ENCODE measurements around the gene COL23A1. TPM values are rescaled to one million over a fixed set of nuclear protein-coding genes. Genes with fewer than 3 reads are reported as not detected.

The COL23A1 gene
- polyA plus RNA-seq, 3 donors, result 0.11 to 0.21 TPM; not detected in 1

GRCh38 chr5:178462076-178462475, 128.1 kb downstream of the COL23A1 start:
- TF ChIP-seq CTCF (IDR thresholded peaks at IDR 0.05), result no peak
- H3K4me1 ChIP-seq (ENCODE audit: control insufficient read depth in 1 of 2, insufficient read depth in 2 of 2, low read length in 2 of 2), result peaks cover 40 to 54% of the 10 kb centered on the region in 2 donors
- no peaks in the 10 kb centered on the region for H3K36me3 ChIP-seq (replicated peaks in 1 of 2; ENCODE audit: control insufficient read depth in 1 of 2, insufficient read depth in 2 of 2, low read length in 2 of 2)
- DNase-seq, result no peak
- peaks cover 34% of the 10 kb centered on the region for H3K4me1 Mint-ChIP-seq
- H3K27ac ChIP-seq (ENCODE audit: low read depth in 1 of 2, low read length in 2 of 2), result no peak overlapping the region
- H3K27me3 Mint-ChIP-seq (ENCODE audit: low read depth in 3 of 3), result peaks cover 0 to 1% (median 0%) of the 10 kb centered on the region in 3 donors
- peak overlapping the region in 1 of 7 donors; percentile 31 for H3K27ac Mint-ChIP-seq
- H3K9me3 ChIP-seq (replicated peaks in 1 of 2; ENCODE audit: control insufficient read depth in 1 of 2, insufficient read depth in 1 of 2, low read length in 2 of 2), result no peaks in the 10 kb centered on the region
- no peaks in the 10 kb centered on the region for H3K27me3 ChIP-seq (ENCODE audit: control insufficient read depth in 2 of 2, insufficient read depth in 2 of 2, low read length in 2 of 2)
- no peaks in the 10 kb centered on the region for H3K9me3 Mint-ChIP-seq
- H3K4me3 Mint-ChIP-seq, result no peak overlapping the region
- H3K9ac ChIP-seq (ENCODE audit: insufficient read depth, low read length, poor library complexity, severe bottlenecking), result no peak overlapping the region
- intact Hi-C loops (cut with micrococcal nuclease), result loop anchor here in 1 of 2 donors (5.0 kb wide), 1 partner anchor 85 kb away; no protein-coding TSS in a partner anchor
- H3K4me2 ChIP-seq (replicated peaks; ENCODE audit: extremely low read depth, low read length, poor library complexity, severe bottlenecking), result no peak overlapping the region
- H3K79me2 ChIP-seq (ENCODE audit: insufficient read depth, low read length), result peaks cover 15% of the 10 kb centered on the region
- H4K20me1 ChIP-seq (ENCODE audit: insufficient read depth, low read length), result no peaks in the 10 kb centered on the region
- no peak overlapping the region for H3K4me3 ChIP-seq (replicated peaks in 1 of 3; ENCODE audit: low read depth in 2 of 3, low read length in 3 of 3)
- no peak overlapping the region for H2AFZ ChIP-seq (ENCODE audit: insufficient read depth, low read depth, low read length, poor library complexity, severe bottlenecking)
- no peaks in the 10 kb centered on the region for H3K36me3 Mint-ChIP-seq

GRCh38 chr5:178461004-178461730, 129.0 kb downstream of the COL23A1 start:
- peak overlapping the region; percentile 54 for H3K4me2 ChIP-seq (replicated peaks; ENCODE audit: extremely low read depth, low read length, poor library complexity, severe bottlenecking)
- peak; percentile 96 for TF ChIP-seq CTCF (IDR thresholded peaks at IDR 0.05)
- Mint-ChIP-seq H3K27me3 (ENCODE audit: low read depth in 3 of 3) (peaks cover 0 to 1% (median 0%) of the 10 kb centered on the region in 3 donors), H3K4me3 (peak overlapping the region; percentile 58 to 66), H3K9me3 (no peaks in the 10 kb centered on the region), H3K27ac (no peak overlapping the region), H3K36me3 (no peaks in the 10 kb centered on the region), H3K4me1 (peaks cover 28% of the 10 kb centered on the region)
- H3K4me3 ChIP-seq (replicated peaks in 1 of 3; ENCODE audit: low read depth in 2 of 3, low read length in 3 of 3), result peak overlapping the region in 1 of 3 experiments; percentile 42
- no peak overlapping the region for H3K27ac ChIP-seq (ENCODE audit: low read depth in 1 of 2, low read length in 2 of 2)
- peak; percentile 63 to 83 (median 75) for DNase-seq
- no peaks in the 10 kb centered on the region for H4K20me1 ChIP-seq (ENCODE audit: insufficient read depth, low read length)
- H3K9ac ChIP-seq (ENCODE audit: insufficient read depth, low read length, poor library complexity, severe bottlenecking), result peak overlapping the region; percentile 16
- H3K36me3 ChIP-seq (replicated peaks in 1 of 2; ENCODE audit: control insufficient read depth in 1 of 2, insufficient read depth in 2 of 2, low read length in 2 of 2), result no peaks in the 10 kb centered on the region
- peak overlapping the region; percentile 50 for H2AFZ ChIP-seq (ENCODE audit: insufficient read depth, low read depth, low read length, poor library complexity, severe bottlenecking)
- 5% methylated on average over 5 of the region's 12 CpGs for WGBS (ENCODE audit: insufficient coverage)
- peaks cover 32 to 45% of the 10 kb centered on the region in 2 donors for H3K4me1 ChIP-seq (ENCODE audit: control insufficient read depth in 1 of 2, insufficient read depth in 2 of 2, low read length in 2 of 2)
- intact Hi-C loops (cut with micrococcal nuclease), result loop anchor here (2.0 to 5.0 kb wide), 2 partner anchors 86 to 90 kb away; no protein-coding TSS in a partner anchor
- no peaks in the 10 kb centered on the region for H3K9me3 ChIP-seq (replicated peaks in 1 of 2; ENCODE audit: control insufficient read depth in 1 of 2, insufficient read depth in 1 of 2, low read length in 2 of 2)
- peaks cover 9% of the 10 kb centered on the region for H3K79me2 ChIP-seq (ENCODE audit: insufficient read depth, low read length)
- no peaks in the 10 kb centered on the region for H3K27me3 ChIP-seq (ENCODE audit: control insufficient read depth in 2 of 2, insufficient read depth in 2 of 2, low read length in 2 of 2)
